ENCODE data around the gene ECE2. TPM values are rescaled to one million over a fixed set of nuclear protein-coding genes. Genes with fewer than 3 reads are reported as not detected.

Gene ECE2
- total and polyA plus RNA-seq, 2 experiments from 2014 or later: not detected

- Histone ChIP-seq H3K27ac (no peak within 1 kb of the TSS), H3K4me3 (peak within 1 kb of the TSS; percentile 61), H3K27me3 (peaks cover 62% of the 10 kb centered on the region), H2AFZ (peak within 1 kb of the TSS; percentile 66), H3K79me2 (no peaks in the 10 kb centered on the region), H3K9me2 (replicated peaks; ENCODE audit: insufficient read depth) (no peaks in the 10 kb centered on the region), H3K9me3 (ENCODE audit: low read depth) (no peaks in the 10 kb centered on the region), H3K36me3 (replicated peaks; ENCODE audit: insufficient read depth, low read depth) (no peaks in the 10 kb centered on the region), H3K4me2 (peak within 1 kb of the TSS; percentile 99), H3K4me1 (ENCODE audit: insufficient read depth) (peaks cover 12% of the 10 kb centered on the region), H4K20me1 (ENCODE audit: insufficient read depth, poor library complexity, severe bottlenecking) (no peaks in the 10 kb centered on the region)
- DNase-seq (ENCODE audit: low spot score): peak; percentile 89
- TF ChIP-seq CTCF (IDR thresholded peaks at IDR 0.05; ENCODE audit: poor library complexity) (peak; percentile 3), EZH2phosphoT487 (IDR thresholded peaks at IDR 0.05; ENCODE audit: low read depth, severe bottlenecking, unreplicated experiment) (no peak), EZH2 (IDR thresholded peaks at IDR 0.05; ENCODE audit: borderline replicate concordance) (peak; percentile 54)
- WGBS (ENCODE audit: low lambda C conversion rate, missing lambda C conversion rate): 4% methylated on average over 41 of the region's 66 CpGs
These were observed 46.3 kb upstream of the ECE2 start, which contains the start of gene VWA5B2 for GRCh38 chr3:184229394-184230080. Gene VWA5B2, plus strand, starts transcription at chr3:184229585. Its CDS starts 944 bp downstream, at chr3:184230529.

- Histone ChIP-seq H3K4me3 (peak overlapping the region; percentile 61), H3K27ac (no peak overlapping the region), H3K9me2 (replicated peaks; ENCODE audit: insufficient read depth) (no peaks in the 10 kb centered on the region), H3K4me2 (peak overlapping the region; percentile 99), H4K20me1 (ENCODE audit: insufficient read depth, poor library complexity, severe bottlenecking) (no peaks in the 10 kb centered on the region), H3K9me3 (ENCODE audit: low read depth) (no peaks in the 10 kb centered on the region), H3K36me3 (replicated peaks; ENCODE audit: insufficient read depth, low read depth) (no peaks in the 10 kb centered on the region), H3K27me3 (peaks cover 62% of the 10 kb centered on the region), H2AFZ (peak overlapping the region; percentile 66), H3K79me2 (no peaks in the 10 kb centered on the region), H3K4me1 (ENCODE audit: insufficient read depth) (peaks cover 12% of the 10 kb centered on the region)
- WGBS (ENCODE audit: low lambda C conversion rate, missing lambda C conversion rate): 3% methylated on average over 17 of the region's 61 CpGs
- peak; percentile 60 for DNase-seq (ENCODE audit: low spot score)
- TF ChIP-seq CTCF (IDR thresholded peaks at IDR 0.05; ENCODE audit: poor library complexity): no peak
- TF ChIP-seq EZH2 (IDR thresholded peaks at IDR 0.05; ENCODE audit: borderline replicate concordance): peak; percentile 24
- TF ChIP-seq EZH2phosphoT487 (IDR thresholded peaks at IDR 0.05; ENCODE audit: low read depth, severe bottlenecking, unreplicated experiment): no peak
These were observed 45.7 kb upstream of the ECE2 start for GRCh38 chr3:184230081-184230602.

- H3K4me2 ChIP-seq: peak overlapping the region; percentile 99
- peaks cover 62% of the 10 kb centered on the region for H3K27me3 ChIP-seq
- TF ChIP-seq EZH2phosphoT487 (IDR thresholded peaks at IDR 0.05; ENCODE audit: low read depth, severe bottlenecking, unreplicated experiment) (no peak), EZH2 (IDR thresholded peaks at IDR 0.05; ENCODE audit: borderline replicate concordance) (peak; percentile 57)
- peak overlapping the region; percentile 66 for H2AFZ ChIP-seq
- H3K9me2 ChIP-seq (replicated peaks; ENCODE audit: insufficient read depth): no peaks in the 10 kb centered on the region
- H3K79me2 ChIP-seq: no peaks in the 10 kb centered on the region
- no peak overlapping the region for H3K27ac ChIP-seq
- no peaks in the 10 kb centered on the region for H4K20me1 ChIP-seq (ENCODE audit: insufficient read depth, poor library complexity, severe bottlenecking)
- 13% methylated on average over 60 of the region's 79 CpGs for WGBS (ENCODE audit: low lambda C conversion rate, missing lambda C conversion rate)
- H3K4me1 ChIP-seq (ENCODE audit: insufficient read depth): peaks cover 12% of the 10 kb centered on the region
- no peak for DNase-seq (ENCODE audit: low spot score)
- peak overlapping the region; percentile 61 for H3K4me3 ChIP-seq
- H3K9me3 ChIP-seq (ENCODE audit: low read depth): no peaks in the 10 kb centered on the region
- no peaks in the 10 kb centered on the region for H3K36me3 ChIP-seq (replicated peaks; ENCODE audit: insufficient read depth, low read depth)
These were observed 45.0 kb upstream of the ECE2 start for GRCh38 chr3:184230603-184231528.

All from hepatocyte (in vitro differentiated cells).